K562 (cell line): ENCODE data around the gene GPR108. TPM values are rescaled to one million over a fixed set of nuclear protein-coding genes. Genes with fewer than 3 reads are reported as not detected.

ENCODE experiments used
- DPF2 ChIP-seq: fragments of 450-650 bp; IDR thresholded peaks from 2 replicates; pipeline ENCODE4 v1.6.1; 2016
- GATAD2B ChIP-seq: fragments of 450-650 bp; IDR thresholded peaks from 2 replicates; pipeline ENCODE4 v1.6.1; 2017; ENCODE audit warnings: mild to moderate bottlenecking, borderline replicate concordance
- ZBTB8A ChIP-seq: fragments of 450-650 bp; IDR thresholded peaks from 2 replicates; pipeline ENCODE4 v1.6.1; 2018; ENCODE audit warnings: mild to moderate bottlenecking, moderate library complexity; ENCODE audit not compliant: partially characterized antibody
- polyA plus RNA-seq, 8 experiments: library from polyadenylated mRNA; depleted of rRNA in 4 of 8; stranded (reverse) in 5 of 8; unstranded in 3 of 8; fragments of >200 nt; fragmentation: Nextera tagmentation in 2 of 8; fragmentation: Illumina TruSeq in 1 of 8; extraction: Ambion mirVana in 2 of 8; extraction: Trizol in 1 of 8; gene quantifications; 2 replicates each; pipeline versions ENCODE4 v1.2.1 to v1.2.3, GENCODE V29; 2011 to 2014; ENCODE audit warnings: inconsistent platforms in 1 of 8, missing spikeins in 1 of 8
- total RNA-seq, 7 experiments: library from RNA; depleted of rRNA in 6 of 7; stranded (reverse); fragments of >200 nt in 6 of 7; fragmentation: Illumina TruSeq in 2 of 7; extraction: Trizol in 2 of 7; gene quantifications; 2 replicates each; pipeline versions ENCODE4 v1.2.1 to v1.2.3, GENCODE V29; 2011 to 2021; ENCODE audit warnings: low replicate concordance in 1 of 7
- TF ChIP-seq, protein P1 (sequence below): sonication (generic); formaldehyde crosslinking; IDR thresholded peaks from 2 replicates; pipeline ENCODE4 v1.4.0; 2020; ENCODE audit warnings: mild to moderate bottlenecking, missing genetic modification reagents
- TF ChIP-seq, protein P2 (sequence below): fragments of 250-450 bp; sonication (Bioruptor Pico); IDR thresholded peaks from 2 replicates; pipeline ENCODE4 v1.4.0; 2020
- TF ChIP-seq, protein P3 (sequence below): fragments of 450-650 bp; IDR thresholded peaks from 2 replicates; pipeline ENCODE4 v1.6.1; 2016; ENCODE audit warnings: mild to moderate bottlenecking, moderate library complexity
- TF ChIP-seq, protein P4 (sequence below): fragments of 250-450 bp; sonication (Bioruptor Pico); IDR thresholded peaks from 2 replicates; pipeline ENCODE4 v1.5.0; 2021; ENCODE audit warnings: mild to moderate bottlenecking, moderate library complexity

The GPR108 gene
- total and polyA plus RNA-seq, 9 of the 15 experiments (the other 6 are each of a cell fraction or from before 2014, with no cell fraction given), result 2.4 to 33.2 (median 24.4) TPM

DNA sequence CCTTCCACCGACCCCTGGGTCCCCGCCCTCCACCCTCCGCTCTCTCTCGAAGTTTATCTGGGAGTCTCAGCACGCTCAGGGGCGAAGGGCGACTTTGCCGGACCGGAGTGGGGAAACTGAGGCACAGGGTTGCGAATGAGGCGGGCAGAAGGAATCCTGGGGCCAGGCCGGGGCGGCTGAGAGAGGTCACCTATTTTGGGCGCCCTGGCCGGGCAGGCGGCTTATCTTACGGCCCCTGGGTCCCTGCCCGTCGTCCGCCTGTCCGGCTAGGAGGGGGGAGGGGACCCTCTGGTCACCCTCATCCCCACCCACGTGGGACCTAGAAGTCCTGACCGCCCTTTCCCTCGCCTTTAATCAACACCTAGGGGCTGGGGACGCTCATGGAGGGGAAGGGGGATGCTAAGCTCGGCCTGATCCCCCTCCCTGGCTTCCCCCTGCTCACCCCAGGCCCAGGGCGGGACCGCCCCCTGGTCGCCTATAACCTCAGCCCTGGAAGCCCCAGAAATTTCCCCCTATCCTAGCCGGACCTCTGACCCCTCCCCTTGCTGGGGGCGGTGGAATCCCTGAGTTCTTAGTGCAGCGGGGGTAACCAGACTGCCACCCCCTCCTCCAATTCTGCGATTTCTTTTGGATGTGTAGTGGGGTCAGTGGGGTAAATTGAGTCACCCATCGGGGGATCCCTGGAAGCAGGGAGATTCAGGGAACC, 2.7 kb upstream of the GPR108 start (continued):
- TF ChIP-seq, protein P1, sequence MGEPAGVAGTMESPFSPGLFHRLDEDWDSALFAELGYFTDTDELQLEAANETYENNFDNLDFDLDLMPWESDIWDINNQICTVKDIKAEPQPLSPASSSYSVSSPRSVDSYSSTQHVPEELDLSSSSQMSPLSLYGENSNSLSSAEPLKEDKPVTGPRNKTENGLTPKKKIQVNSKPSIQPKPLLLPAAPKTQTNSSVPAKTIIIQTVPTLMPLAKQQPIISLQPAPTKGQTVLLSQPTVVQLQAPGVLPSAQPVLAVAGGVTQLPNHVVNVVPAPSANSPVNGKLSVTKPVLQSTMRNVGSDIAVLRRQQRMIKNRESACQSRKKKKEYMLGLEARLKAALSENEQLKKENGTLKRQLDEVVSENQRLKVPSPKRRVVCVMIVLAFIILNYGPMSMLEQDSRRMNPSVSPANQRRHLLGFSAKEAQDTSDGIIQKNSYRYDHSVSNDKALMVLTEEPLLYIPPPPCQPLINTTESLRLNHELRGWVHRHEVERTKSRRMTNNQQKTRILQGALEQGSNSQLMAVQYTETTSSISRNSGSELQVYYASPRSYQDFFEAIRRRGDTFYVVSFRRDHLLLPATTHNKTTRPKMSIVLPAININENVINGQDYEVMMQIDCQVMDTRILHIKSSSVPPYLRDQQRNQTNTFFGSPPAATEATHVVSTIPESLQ, result 0 out of 2 replicates have a peak, but pooled peaks have one; percentile 59
- TF ChIP-seq DPF2 (peak; percentile 54), GATAD2B (no peak), ZBTB8A (no peak)
- TF ChIP-seq, protein P2, sequence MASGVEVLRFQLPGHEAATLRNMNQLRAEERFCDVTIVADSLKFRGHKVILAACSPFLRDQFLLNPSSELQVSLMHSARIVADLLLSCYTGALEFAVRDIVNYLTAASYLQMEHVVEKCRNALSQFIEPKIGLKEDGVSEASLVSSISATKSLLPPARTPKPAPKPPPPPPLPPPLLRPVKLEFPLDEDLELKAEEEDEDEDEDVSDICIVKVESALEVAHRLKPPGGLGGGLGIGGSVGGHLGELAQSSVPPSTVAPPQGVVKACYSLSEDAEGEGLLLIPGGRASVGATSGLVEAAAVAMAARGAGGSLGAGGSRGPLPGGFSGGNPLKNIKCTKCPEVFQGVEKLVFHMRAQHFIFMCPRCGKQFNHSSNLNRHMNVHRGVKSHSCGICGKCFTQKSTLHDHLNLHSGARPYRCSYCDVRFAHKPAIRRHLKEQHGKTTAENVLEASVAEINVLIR (CRISPR knock-in tag), result no peak
- TF ChIP-seq, protein P3, sequence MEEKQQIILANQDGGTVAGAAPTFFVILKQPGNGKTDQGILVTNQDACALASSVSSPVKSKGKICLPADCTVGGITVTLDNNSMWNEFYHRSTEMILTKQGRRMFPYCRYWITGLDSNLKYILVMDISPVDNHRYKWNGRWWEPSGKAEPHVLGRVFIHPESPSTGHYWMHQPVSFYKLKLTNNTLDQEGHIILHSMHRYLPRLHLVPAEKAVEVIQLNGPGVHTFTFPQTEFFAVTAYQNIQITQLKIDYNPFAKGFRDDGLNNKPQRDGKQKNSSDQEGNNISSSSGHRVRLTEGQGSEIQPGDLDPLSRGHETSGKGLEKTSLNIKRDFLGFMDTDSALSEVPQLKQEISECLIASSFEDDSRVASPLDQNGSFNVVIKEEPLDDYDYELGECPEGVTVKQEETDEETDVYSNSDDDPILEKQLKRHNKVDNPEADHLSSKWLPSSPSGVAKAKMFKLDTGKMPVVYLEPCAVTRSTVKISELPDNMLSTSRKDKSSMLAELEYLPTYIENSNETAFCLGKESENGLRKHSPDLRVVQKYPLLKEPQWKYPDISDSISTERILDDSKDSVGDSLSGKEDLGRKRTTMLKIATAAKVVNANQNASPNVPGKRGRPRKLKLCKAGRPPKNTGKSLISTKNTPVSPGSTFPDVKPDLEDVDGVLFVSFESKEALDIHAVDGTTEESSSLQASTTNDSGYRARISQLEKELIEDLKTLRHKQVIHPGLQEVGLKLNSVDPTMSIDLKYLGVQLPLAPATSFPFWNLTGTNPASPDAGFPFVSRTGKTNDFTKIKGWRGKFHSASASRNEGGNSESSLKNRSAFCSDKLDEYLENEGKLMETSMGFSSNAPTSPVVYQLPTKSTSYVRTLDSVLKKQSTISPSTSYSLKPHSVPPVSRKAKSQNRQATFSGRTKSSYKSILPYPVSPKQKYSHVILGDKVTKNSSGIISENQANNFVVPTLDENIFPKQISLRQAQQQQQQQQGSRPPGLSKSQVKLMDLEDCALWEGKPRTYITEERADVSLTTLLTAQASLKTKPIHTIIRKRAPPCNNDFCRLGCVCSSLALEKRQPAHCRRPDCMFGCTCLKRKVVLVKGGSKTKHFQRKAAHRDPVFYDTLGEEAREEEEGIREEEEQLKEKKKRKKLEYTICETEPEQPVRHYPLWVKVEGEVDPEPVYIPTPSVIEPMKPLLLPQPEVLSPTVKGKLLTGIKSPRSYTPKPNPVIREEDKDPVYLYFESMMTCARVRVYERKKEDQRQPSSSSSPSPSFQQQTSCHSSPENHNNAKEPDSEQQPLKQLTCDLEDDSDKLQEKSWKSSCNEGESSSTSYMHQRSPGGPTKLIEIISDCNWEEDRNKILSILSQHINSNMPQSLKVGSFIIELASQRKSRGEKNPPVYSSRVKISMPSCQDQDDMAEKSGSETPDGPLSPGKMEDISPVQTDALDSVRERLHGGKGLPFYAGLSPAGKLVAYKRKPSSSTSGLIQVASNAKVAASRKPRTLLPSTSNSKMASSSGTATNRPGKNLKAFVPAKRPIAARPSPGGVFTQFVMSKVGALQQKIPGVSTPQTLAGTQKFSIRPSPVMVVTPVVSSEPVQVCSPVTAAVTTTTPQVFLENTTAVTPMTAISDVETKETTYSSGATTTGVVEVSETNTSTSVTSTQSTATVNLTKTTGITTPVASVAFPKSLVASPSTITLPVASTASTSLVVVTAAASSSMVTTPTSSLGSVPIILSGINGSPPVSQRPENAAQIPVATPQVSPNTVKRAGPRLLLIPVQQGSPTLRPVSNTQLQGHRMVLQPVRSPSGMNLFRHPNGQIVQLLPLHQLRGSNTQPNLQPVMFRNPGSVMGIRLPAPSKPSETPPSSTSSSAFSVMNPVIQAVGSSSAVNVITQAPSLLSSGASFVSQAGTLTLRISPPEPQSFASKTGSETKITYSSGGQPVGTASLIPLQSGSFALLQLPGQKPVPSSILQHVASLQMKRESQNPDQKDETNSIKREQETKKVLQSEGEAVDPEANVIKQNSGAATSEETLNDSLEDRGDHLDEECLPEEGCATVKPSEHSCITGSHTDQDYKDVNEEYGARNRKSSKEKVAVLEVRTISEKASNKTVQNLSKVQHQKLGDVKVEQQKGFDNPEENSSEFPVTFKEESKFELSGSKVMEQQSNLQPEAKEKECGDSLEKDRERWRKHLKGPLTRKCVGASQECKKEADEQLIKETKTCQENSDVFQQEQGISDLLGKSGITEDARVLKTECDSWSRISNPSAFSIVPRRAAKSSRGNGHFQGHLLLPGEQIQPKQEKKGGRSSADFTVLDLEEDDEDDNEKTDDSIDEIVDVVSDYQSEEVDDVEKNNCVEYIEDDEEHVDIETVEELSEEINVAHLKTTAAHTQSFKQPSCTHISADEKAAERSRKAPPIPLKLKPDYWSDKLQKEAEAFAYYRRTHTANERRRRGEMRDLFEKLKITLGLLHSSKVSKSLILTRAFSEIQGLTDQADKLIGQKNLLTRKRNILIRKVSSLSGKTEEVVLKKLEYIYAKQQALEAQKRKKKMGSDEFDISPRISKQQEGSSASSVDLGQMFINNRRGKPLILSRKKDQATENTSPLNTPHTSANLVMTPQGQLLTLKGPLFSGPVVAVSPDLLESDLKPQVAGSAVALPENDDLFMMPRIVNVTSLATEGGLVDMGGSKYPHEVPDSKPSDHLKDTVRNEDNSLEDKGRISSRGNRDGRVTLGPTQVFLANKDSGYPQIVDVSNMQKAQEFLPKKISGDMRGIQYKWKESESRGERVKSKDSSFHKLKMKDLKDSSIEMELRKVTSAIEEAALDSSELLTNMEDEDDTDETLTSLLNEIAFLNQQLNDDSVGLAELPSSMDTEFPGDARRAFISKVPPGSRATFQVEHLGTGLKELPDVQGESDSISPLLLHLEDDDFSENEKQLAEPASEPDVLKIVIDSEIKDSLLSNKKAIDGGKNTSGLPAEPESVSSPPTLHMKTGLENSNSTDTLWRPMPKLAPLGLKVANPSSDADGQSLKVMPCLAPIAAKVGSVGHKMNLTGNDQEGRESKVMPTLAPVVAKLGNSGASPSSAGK, result peak; percentile 75
- TF ChIP-seq, protein P4, sequence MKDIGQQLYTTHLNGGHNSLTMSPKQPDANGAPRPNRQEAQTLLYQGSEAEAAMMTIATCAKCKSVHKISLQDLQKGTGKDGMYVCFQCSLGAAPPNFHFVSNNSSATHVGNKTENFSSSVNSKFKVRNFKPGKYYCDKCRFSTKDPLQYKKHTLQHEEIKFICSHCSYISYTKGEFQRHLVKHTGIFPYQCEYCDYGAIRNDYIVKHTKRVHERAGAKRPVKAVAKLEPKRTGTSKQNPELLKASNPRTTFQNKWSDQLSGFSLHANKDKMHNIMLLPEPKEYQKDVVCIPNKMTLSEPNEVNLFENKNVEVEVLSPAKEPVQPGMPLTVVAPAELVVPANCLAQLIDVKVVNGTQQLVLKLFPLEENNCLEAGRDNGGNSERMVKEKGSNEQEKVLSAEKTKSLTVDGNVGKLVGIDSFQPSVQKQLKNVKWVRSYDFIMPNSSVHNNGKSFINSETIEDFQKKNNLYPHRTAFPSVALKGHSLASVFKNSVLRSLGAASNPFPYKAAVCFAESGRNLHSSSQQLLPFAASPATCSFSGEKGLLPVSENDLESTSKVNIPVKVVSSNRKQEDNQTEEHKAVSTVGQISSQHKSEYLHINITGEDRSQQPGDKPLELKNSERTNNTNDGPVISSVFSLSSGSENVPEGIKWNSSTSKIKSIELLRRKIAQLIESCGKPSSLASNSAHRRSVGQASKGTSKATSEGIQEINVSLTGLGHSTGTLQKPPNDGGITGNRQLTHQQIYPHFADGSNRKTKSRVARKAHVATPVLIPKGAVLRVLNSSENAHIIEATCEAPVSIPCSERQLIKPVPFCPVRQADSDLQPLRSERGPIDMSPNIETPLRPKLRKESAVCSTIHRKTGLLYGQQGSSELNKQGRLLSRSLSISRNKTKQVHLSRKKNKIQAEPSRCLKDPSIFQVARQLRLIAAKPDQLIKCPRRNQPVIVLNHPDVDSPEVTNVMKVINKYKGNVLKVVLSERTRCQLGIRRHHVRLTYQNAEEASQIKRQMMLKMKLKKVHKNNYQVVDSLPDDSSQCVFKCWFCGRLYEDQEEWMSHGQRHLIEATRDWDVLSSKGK (CRISPR knock-in tag), result no peak
